HL-60/S4 treated with phorbol 12-myristate 13-acetate at 8.2 ng/mL for 4 days and 3 days (cell line): ENCODE results near the gene DLEU7.

Source experiments
- in situ Hi-C: fragments of 300-500 bp; cut with MboI; formaldehyde crosslinking; loops from 2 replicates; pipeline ENCODE4 v1.15.0; 2022; ENCODE audit warnings: low sequenced_read_pairs

The DLEU7 gene

GRCh38 chr13:50843257-50844083 lies at the start of gene DLEU7:
Gene DLEU7, minus strand, starts transcription at chr13:50843692. Its CDS starts 46 bp downstream, at chr13:50843646.
- in situ Hi-C loops, result no loop called here

GRCh38 chr13:50892210-50892944 lies 48.9 kb upstream of the DLEU7 start:
- in situ Hi-C loops, result no loop called here

GRCh38 chr13:50891206-50891605 lies 47.7 kb upstream of the DLEU7 start:
- in situ Hi-C loops, result no loop called here

- in situ Hi-C loops, result no loop called here
Measured at GRCh38 chr13:50889317-50889716, 45.8 kb upstream of the DLEU7 start.

GRCh38 chr13:50888362-50888761 lies 44.9 kb upstream of the DLEU7 start:
- in situ Hi-C loops, result no loop called here

- in situ Hi-C loops, result no loop called here
Measured at GRCh38 chr13:50887151-50887550, 43.7 kb upstream of the DLEU7 start.

GRCh38 chr13:50884265-50884664 lies 40.8 kb upstream of the DLEU7 start:
- in situ Hi-C loops, result no loop called here

- in situ Hi-C loops, result no loop called here
Measured at GRCh38 chr13:50883728-50884127, 40.2 kb upstream of the DLEU7 start.

- in situ Hi-C loops, result no loop called here
Measured at GRCh38 chr13:50882816-50883435, 39.4 kb upstream of the DLEU7 start.

GRCh38 chr13:50873991-50874390 lies 30.5 kb upstream of the DLEU7 start:
- in situ Hi-C loops, result no loop called here

- in situ Hi-C loops, result no loop called here
Measured at GRCh38 chr13:50873467-50873866, 30.0 kb upstream of the DLEU7 start.

GRCh38 chr13:50871405-50871804 lies 27.9 kb upstream of the DLEU7 start:
- in situ Hi-C loops, result no loop called here

- in situ Hi-C loops, result no loop called here
Measured at GRCh38 chr13:50867637-50867945, 24.1 kb upstream of the DLEU7 start.

- in situ Hi-C loops, result no loop called here
Measured at GRCh38 chr13:50866817-50867636, 23.5 kb upstream of the DLEU7 start.

- in situ Hi-C loops, result no loop called here
Measured at GRCh38 chr13:50864492-50864891, 21.0 kb upstream of the DLEU7 start.

- in situ Hi-C loops, result no loop called here
Measured at GRCh38 chr13:50855681-50856080, 12.2 kb upstream of the DLEU7 start.

- in situ Hi-C loops, result no loop called here
Measured at GRCh38 chr13:50850445-50850844, 7.0 kb upstream of the DLEU7 start.

GRCh38 chr13:50847501-50847900 lies 4.0 kb upstream of the DLEU7 start:
- in situ Hi-C loops, result no loop called here

- in situ Hi-C loops, result no loop called here
Measured at GRCh38 chr13:50846861-50847475, 3.5 kb upstream of the DLEU7 start.

GRCh38 chr13:50845211-50845610 lies 1.7 kb upstream of the DLEU7 start:
- in situ Hi-C loops, result no loop called here
